NK-92 (cell line): Measurements from ENCODE around the gene RELT.

ENCODE experiments used
- DNase-seq: peaks from one replicate; lab custom pipeline; 2025; ENCODE audit not compliant: unreplicated experiment; lab: John Stamatoyannopoulos, UW

Gene RELT

GRCh38 chr11:73401924-73402833, 26.0 kb downstream of the RELT start:
- DNase-seq, result no peak

DNA sequence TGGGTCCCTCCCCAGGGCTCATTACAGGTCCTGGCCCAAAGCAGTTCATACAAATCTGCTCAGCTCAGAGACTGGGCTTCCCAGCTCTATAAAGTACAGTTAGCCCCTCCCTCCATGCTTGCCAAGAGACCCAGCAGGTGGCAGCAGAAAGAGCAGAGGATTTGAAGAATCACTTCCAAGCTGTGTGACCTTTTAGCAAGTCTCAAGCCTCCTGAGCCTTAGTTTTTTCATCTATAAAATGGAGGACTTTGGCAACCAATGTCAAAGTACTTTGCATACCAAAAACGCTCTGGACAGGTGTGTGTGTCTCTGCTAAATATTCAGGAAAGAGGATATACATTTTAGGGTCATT, 26.6 kb downstream of the RELT start:
- no peak for DNase-seq

DNA sequence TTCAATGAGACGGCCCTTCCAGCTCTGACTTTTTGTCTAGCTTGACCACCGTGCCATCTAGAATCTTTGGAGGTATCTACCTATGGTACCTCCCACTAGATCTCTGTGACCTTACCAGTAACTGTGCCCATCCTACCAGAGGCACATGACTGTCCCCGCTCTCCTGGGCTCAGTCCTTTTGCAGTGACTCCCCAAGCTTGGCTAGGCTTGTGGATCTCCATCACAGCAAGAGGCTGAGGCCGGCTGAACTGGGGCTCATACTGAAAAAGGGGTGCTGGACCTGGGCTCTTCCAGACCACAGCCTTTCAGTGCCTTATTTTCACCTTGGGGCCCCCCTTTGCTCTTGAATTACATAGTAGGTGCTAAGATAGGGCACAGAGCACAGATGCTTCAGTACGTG, 27.3 kb downstream of the RELT start:
- DNase-seq, result no peak

GRCh38 chr11:73404048-73404447, 27.8 kb downstream of the RELT start:
- DNase-seq, result no peak

DNA sequence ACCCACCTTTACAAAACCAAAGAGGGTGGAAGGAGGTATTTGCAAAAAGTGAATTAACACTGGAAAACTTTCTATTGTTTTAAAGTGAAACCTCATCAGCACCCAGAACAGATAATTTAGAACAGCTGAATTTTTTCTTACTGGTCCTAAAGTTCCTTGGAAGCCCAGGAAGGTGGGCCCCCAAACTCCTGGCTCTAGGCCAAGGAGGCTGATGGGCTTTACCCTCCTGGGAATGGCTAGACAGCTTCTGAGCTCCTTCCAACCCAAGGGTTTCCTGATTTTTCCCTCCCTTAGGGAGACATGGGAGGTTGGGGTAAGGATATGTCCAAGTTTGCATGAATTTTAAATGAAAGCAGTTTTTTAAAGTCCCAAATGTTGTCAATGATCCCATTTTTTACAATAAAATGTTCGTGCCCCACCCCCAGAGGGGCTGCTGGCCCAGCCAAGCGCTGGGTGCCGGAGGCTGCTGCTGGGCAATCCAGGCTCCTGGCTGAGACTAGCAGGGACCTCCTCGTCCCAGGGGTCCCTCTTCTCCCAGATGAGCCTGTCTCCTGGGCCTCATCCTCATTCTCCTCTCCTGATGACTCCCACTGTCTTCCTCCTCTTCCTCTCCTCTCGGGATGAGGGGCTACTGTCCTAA, 28.4 kb downstream of the RELT start:
- no peak for DNase-seq

GRCh38 chr11:73405146-73405510, 28.9 kb downstream of the RELT start:
- DNase-seq, result no peak

DNA sequence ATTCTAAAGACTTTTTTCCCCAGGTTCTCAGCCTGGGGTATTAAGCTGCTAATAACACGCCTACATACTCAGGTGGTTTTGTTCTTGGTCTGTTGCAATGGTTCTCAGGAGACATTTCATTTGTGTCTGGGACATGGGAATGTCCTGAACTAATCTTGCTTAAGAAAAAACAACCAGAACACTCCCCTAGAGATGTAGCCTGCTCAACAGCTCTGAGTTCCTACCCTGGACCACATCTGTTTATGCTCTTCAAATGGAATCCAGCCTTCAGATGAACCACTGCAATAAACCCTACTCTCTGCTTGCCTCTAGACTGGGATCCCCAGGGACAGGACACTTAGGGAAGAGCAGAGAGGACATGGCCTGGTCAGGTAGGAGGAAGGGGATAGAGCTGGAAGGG, 29.9 kb downstream of the RELT start:
- DNase-seq, result no peak

DNA sequence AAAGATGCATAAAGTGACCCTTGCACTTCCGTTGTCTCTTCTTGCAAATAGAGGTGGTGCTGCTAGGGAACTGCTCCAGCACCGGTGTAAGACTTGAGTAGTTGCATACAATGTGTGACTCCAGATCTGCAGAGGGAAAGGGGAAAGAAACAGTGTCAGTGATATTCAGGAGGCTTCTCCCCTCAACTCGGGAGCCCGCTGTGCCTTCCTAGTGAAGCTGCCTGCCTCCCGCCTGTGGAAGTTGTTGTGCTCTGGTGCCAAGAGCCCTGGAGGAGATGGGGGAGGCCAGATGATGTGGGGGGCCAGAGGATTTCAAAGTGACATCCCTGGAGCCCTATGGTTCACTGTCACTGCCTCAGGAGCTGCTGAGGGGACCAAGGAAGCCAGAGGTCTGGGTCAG, 30.4 kb downstream of the RELT start:
- no peak for DNase-seq

DNA sequence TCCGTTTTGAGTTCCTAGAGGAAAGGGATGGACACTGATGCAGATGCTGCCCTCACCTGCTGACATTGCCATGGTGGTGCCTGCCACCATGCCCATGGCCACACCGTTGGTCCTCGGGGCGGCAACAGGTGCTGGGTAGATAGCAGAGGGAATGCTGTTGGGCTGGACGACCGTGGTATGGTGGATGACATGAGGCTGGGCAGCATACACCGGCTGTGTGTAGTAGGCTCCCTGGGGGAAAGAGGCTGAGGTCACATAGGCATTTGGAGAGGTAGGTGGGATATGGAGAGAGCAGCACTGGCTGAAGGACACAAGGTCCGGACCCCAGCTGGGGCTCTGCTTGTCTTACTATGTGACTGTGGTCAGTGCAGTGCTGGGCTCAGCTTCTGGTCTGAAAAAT, 33.2 kb downstream of the RELT start:
- no peak for DNase-seq

DNA sequence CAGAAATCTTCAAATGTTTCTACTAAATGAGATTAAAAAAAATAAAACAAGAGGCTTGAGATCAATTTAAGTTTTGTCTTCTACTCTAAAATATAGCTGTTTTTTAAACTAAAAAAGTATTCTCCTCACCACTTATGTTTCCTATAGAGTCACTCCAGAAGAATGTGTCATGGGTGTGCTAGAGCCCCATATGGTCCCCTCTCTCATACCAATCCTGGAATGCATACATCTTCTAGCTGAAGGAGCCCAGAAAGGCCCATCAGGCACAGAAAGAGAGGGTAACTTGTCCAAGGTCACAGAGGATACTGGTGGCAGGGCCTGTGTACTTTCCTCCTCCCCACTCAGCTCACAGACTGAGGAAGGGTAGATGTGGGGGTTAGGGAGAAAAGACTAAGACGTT, 34.4 kb downstream of the RELT start:
- no peak for DNase-seq

DNA sequence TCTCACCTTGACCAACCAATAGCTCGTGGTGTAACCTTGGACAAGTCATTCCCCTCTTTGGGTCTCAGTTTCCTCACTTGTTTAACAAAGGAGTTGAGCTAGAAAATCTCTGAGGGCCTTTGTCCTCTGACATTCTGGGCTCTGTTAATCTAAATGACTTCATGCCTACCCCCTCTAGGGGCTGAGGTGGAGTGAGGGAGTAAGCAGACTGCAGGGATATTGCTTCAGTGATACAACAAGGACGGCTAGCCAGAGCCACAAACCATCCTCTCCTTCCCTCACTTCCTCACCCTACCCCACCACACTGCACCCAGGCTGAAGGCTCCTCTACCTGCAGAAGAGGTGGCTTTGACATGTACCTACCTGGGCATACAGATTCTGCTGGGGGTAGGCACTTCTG, 34.8 kb downstream of the RELT start:
- no peak for DNase-seq

- DNase-seq, result no peak
Measured at GRCh38 chr11:73412308-73412707, 36.1 kb downstream of the RELT start.

GRCh38 chr11:73413256-73413655, 37.1 kb downstream of the RELT start:
- DNase-seq, result no peak

DNA sequence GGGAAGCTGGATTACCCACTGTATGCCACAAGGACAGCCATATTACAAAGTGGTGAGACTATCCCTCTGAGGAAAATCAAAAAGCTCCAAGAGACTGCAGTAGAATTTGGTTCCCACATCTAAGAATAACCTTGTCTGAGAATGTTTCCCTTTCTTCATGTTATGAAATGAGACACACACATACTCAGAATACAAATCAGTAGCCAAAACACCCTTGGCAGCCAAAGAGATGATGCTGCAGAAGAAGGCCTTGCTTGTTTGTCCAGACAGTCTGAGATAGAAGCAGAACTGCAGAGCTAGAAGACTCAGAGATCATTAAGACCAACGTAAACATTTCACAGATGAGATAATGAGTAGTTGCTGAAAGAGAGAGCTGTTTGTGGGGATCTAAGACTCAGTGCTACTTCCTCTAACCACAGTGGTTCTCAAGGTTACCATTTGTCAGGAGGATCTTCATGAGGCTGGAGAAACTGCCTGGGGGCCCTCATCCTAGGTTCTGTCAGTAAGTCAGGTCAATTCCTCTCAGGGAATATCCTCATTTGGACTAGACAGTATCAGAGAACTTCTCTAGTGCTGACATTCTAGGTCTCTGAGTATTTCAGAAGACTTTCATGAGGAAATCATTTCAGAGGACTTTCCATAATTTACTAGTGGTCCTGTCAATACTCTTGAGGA, 38.9 kb downstream of the RELT start:
- no peak for DNase-seq

- no peak for DNase-seq
Measured at GRCh38 chr11:73415854-73416615, 39.8 kb downstream of the RELT start.

DNA sequence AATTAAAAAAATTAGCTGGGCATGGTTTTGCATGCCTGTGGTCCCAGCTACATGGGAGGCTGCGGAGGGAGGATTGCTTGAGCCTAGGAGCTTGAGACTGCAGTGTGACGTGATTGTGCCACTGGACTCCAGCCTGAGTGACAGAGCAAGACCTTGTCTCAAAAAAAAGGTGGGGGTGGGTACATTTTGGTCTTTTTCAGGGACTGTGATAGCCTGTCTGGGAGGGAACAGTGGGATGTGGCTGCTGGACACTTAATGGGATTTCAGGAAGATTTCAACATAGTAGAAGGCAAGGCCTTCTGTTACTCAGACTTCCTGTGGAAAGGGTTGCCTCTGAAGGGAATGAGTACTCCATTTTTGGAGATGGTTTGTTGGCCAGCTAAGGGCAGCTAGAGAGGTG, 40.6 kb downstream of the RELT start:
- DNase-seq, result no peak

GRCh38 chr11:73420136-73420535, 43.9 kb downstream of the RELT start:
- no peak for DNase-seq

- DNase-seq, result no peak
Measured at GRCh38 chr11:73422886-73423285, 46.7 kb downstream of the RELT start.

- no peak for DNase-seq
Measured at GRCh38 chr11:73423506-73423905, 47.3 kb downstream of the RELT start.

DNA sequence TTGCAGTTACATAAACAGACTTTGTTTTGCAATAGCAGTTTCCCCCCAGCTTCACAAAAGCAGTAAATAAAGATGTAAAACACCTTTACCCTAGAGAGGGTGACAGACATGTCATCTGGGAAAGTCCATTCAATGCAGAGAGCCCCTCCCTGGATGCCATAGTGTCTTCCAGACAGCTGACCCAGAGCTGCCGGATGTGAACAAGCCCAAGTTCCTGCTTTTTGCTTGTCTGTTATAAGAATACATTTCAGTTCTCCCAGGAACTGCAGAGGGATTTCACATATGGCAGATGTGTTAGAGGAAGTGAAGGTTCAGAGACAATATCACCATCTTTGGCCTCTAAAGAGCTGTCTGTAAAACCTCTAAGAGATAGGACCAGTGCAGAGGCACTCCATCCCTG, 48.9 kb downstream of the RELT start:
- no peak for DNase-seq

DNA sequence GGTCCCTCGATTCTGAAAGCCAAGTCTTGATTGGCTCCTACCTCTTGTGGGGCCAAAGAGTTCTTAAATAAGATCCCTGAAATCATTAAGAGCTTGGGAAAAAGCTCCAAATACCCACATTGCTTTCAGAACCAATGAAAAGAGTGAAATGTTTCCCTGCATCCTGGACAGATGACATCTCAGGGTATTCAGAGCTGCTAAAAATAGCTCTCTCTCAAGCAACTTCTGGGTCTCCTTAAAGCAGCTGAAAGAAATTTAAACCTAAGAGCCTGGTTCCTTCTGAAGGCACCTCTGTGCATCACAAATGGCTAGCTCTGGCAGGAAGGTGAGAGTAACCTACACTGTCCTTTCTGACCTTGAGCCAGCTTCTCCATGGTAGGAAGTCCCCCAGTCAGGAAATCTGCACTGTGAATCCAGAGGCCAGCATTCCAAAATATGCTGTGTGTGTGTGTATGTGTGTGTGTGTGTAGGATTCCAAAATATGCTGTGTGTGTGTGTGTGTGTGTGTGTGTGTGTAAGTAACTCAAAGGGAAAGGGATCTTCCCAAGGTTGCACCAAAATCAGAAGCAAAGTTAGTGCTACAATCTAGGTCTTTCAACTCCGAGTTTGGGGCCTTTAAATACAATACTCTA, 50.1 kb downstream of the RELT start:
- no peak for DNase-seq
